Breast epithelium (tissue), 4 donors: ENCODE data around the gene UBL5. TPM values are rescaled to one million over a fixed set of nuclear protein-coding genes. Genes with fewer than 3 reads are reported as not detected.

Experiments
- DNase-seq, 2 donors: peaks; one replicate each; pipeline ENCODE4 v3.0.0-alpha.2; 2019; ENCODE audit warnings: low spot score in 2 of 2
- H3K27ac ChIP-seq, 2 donors: fragments of 200-600 bp; sonication (generic) in 1 of 2; one replicate each; pipeline ENCODE4 v1.5.1; 2016 to 2019; ENCODE audit warnings: mild to moderate bottlenecking in 1 of 2
- H3K27me3 ChIP-seq, 2 donors: fragments of 200-600 bp; sonication (generic) in 1 of 2; one replicate each; pipeline versions ENCODE4 v1.5.1 to v1.6.0; 2017 to 2019; ENCODE audit warnings: control low read depth in 1 of 2, mild to moderate bottlenecking in 1 of 2
- H3K36me3 ChIP-seq: fragments of 200-600 bp; one replicate; pipeline ENCODE4 v1.5.1; 2019
- H3K4me1 ChIP-seq, 2 donors: fragments of 200-600 bp; sonication (generic); one replicate each; pipeline ENCODE4 v1.5.1; 2016 to 2019; ENCODE audit warnings: control low read depth in 1 of 2
- H3K4me3 ChIP-seq, 3 donors: fragments of 200-600 bp; sonication (generic); 1 replicate in 2 of 3; 2 replicates in 1 of 3; pipeline ENCODE4 v1.5.1; 2016 to 2019; ENCODE audit warnings: mild to moderate bottlenecking in 3 of 3, moderate library complexity in 2 of 3
- H3K9me3 ChIP-seq, 2 donors: fragments of 200-600 bp; sonication (generic) in 1 of 2; one replicate each; pipeline ENCODE4 v1.5.1; 2016 to 2019; ENCODE audit warnings: control low read depth in 1 of 2
- POLR2A ChIP-seq: fragments of 450-650 bp; IDR thresholded peaks from one replicate; pipeline ENCODE4 v1.6.1; 2016; ENCODE audit warnings: antibody characterized with exemption, mild to moderate bottlenecking, moderate library complexity
- POLR2AphosphoS5 ChIP-seq, 3 donors: sonication (generic); formaldehyde crosslinking; IDR thresholded peaks; one replicate each; pipeline ENCODE4 v1.6.1; 2017; ENCODE audit warnings: antibody characterized with exemption in 3 of 3
- intact Hi-C: fragments of 100-400 bp; cut with DNase I; formaldehyde crosslinking; loops from one replicate; pipeline ENCODE4 v1.15.1; 2023; ENCODE audit warnings: low total_unique reads
- total RNA-seq, 3 donors: library from RNA; depleted of rRNA; stranded (reverse); fragments of >200 nt; gene quantifications; one replicate each; pipeline ENCODE4 v1.1.0, GENCODE V29; 2016
- TF ChIP-seq, protein P1 (sequence below), 3 donors: fragments of 450-650 bp; IDR thresholded peaks; one replicate each; pipeline ENCODE4 v1.5.1; 2016 to 2017; ENCODE audit warnings: antibody characterized with exemption in 3 of 3, mild to moderate bottlenecking in 3 of 3, moderate library complexity in 3 of 3

Gene UBL5
- total RNA-seq, 3 donors from 2014 or later: 381 to 489 (median 475) TPM

DNA sequence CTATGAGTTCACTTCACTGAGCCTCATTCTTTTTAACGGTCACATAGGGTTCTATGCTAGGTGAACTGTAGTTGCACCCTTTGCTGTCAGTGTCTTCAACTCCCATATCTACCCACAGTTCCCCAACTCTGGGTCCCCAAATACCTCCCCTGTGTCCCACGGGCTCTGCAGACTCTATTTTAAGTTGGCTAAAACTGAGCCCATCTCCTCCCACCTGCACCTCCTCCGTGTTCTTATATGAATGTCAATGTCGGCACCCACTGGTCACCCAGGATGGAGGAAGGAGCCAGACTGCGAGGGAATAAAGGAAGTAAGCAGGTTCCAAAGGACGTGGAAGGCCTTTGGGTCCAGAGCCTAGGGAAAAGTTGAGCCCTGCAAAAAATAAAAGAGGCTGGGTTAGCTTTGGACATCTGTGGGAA lies 6.6 kb downstream of the UBL5 start:
- H3K36me3 ChIP-seq: no peaks in the 10 kb centered on the region
- no peak for DNase-seq
- TF ChIP-seq POLR2AphosphoS5 (IDR thresholded peaks at IDR 0.05): no peak
- TF ChIP-seq POLR2A: no peak
- TF ChIP-seq, protein P1, sequence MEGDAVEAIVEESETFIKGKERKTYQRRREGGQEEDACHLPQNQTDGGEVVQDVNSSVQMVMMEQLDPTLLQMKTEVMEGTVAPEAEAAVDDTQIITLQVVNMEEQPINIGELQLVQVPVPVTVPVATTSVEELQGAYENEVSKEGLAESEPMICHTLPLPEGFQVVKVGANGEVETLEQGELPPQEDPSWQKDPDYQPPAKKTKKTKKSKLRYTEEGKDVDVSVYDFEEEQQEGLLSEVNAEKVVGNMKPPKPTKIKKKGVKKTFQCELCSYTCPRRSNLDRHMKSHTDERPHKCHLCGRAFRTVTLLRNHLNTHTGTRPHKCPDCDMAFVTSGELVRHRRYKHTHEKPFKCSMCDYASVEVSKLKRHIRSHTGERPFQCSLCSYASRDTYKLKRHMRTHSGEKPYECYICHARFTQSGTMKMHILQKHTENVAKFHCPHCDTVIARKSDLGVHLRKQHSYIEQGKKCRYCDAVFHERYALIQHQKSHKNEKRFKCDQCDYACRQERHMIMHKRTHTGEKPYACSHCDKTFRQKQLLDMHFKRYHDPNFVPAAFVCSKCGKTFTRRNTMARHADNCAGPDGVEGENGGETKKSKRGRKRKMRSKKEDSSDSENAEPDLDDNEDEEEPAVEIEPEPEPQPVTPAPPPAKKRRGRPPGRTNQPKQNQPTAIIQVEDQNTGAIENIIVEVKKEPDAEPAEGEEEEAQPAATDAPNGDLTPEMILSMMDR (IDR thresholded peaks at IDR 0.05): no peak
- H3K9me3 ChIP-seq: no peaks in the 10 kb centered on the region
- peak overlapping the region in 1 of 2 donors; percentile 60 for H3K27ac ChIP-seq
- peaks cover 8% of the 10 kb centered on the region in 2 donors for H3K4me1 ChIP-seq
- H3K4me3 ChIP-seq: peak overlapping the region; percentile 91 to 98 (median 92)
- intact Hi-C loops: no loop called here
- no peaks in the 10 kb centered on the region for H3K27me3 ChIP-seq

DNA sequence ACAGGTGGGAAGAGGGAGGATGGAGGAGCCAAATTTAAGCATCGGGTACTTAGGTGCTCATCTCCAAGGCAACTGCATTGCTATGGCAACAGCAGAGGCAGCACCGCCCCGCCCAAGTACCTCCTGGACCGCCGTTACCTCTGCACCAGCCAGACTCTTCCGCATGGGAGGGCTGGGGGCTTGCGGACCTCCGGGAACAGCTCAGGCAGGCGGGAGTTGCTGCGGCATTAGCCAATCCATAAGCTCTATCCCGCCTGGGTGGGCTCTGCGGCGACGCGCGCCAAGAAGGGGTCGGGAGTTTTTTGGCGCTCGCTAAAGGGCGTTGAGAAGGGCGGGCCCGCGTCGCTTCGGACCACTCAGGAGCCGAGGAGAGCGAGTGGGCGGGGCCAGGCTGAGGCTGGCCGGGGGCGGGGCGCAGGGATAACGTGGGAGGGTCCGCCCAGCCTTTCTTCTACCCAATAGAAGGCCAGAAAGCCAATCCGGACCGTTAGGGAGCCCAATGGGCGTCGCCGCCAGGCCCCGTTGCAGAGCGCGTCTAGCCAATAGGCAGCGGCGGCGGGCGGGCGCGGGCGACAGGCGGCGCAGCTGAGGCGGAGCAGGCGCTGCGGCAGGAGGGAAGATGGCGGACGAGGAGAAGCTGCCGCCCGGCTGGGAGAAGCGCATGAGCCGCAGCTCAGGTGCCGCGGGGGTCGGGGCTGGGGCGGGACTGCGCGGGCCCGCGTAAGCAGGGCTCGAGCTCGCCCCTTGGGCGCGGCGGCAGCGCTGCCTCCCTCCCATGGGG lies 7.2 kb downstream of the UBL5 start, which contains the start of gene PIN1:
TSS of gene PIN1 (plus strand) at position 593 of the 781 bp plus-strand sequence. CDS start at position 620, 27 bp downstream.
- Histone ChIP-seq H3K27ac (peak within 1 kb of the TSS; percentile 64 to 74), H3K4me3 (peak within 1 kb of the TSS; percentile 91 to 98 (median 92)), H3K9me3 (no peaks in the 10 kb centered on the region), H3K27me3 (no peaks in the 10 kb centered on the region), H3K36me3 (no peaks in the 10 kb centered on the region), H3K4me1 (peaks cover 8% of the 10 kb centered on the region in 2 donors)
- intact Hi-C loops: no loop called here
- TF ChIP-seq, protein P1 (IDR thresholded peaks at IDR 0.05): peak in 2 of 3 donors; percentile 25 to 30
- peak in 2 of 3 donors; percentile 10 to 41 for TF ChIP-seq POLR2AphosphoS5 (IDR thresholded peaks at IDR 0.05)
- no peak for TF ChIP-seq POLR2A
- DNase-seq: peak; percentile 99

DNA sequence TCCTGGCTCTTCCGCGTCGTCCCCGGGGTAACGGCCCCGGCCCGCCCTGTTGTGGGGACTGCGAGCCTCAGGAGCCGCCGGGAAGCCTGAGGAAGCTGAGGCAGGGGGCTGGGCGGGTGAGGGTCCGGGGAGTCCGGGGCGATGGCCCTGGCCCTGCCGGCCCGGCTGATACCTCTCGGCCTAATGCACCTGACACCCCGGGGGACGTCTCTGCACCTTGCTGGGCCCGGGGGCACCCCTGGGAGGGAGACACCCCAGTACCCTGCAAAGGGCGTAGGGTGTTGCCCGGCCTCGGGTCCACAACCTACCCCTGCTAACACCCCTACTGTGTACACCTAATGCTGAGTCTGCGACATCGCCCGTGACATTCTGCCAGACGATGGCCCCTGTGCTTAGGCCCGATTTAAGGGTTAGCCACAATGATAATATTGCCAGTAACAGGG lies 7.8 kb downstream of the UBL5 start:
- peak overlapping the region; percentile 64 to 74 for H3K27ac ChIP-seq
- no peaks in the 10 kb centered on the region for H3K27me3 ChIP-seq
- TF ChIP-seq, protein P1 (IDR thresholded peaks at IDR 0.05): no peak
- TF ChIP-seq POLR2A (no peak), POLR2AphosphoS5 (IDR thresholded peaks at IDR 0.05) (no peak)
- H3K9me3 ChIP-seq: no peaks in the 10 kb centered on the region
- peak overlapping the region; percentile 91 to 98 (median 92) for H3K4me3 ChIP-seq
- no peaks in the 10 kb centered on the region for H3K36me3 ChIP-seq
- peaks cover 8% of the 10 kb centered on the region in 2 donors for H3K4me1 ChIP-seq
- DNase-seq: no peak
- intact Hi-C loops: no loop called here

DNA sequence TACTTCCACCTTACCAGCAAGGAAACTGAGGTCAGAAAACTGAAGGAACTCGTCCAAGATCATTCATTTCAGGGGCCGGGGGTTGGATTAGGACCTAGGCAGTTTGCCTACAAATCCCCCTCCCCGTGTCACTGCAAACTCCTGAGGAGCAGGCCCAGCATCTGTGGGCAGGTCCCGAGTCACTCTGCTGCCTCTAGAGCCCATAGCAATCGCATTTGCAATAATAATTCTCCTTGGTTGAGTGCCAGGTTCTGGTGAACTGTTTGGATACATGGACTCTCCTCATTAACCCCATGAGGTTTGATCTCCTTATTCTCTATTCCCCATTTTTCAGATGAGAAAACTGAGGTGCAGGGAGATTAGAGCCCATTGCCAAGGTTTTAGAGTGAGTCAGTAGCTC lies 8.3 kb downstream of the UBL5 start:
- no peak overlapping the region for H3K27ac ChIP-seq
- intact Hi-C loops: no loop called here
- TF ChIP-seq, protein P1 (IDR thresholded peaks at IDR 0.05): no peak
- TF ChIP-seq POLR2A (no peak), POLR2AphosphoS5 (IDR thresholded peaks at IDR 0.05) (no peak)
- no peak for DNase-seq
- H3K4me3 ChIP-seq: peak overlapping the region; percentile 91 to 98 (median 92)
- H3K9me3 ChIP-seq: no peaks in the 10 kb centered on the region
- H3K36me3 ChIP-seq: no peaks in the 10 kb centered on the region
- H3K27me3 ChIP-seq: no peaks in the 10 kb centered on the region
- peaks cover 8% of the 10 kb centered on the region in 2 donors for H3K4me1 ChIP-seq

DNA sequence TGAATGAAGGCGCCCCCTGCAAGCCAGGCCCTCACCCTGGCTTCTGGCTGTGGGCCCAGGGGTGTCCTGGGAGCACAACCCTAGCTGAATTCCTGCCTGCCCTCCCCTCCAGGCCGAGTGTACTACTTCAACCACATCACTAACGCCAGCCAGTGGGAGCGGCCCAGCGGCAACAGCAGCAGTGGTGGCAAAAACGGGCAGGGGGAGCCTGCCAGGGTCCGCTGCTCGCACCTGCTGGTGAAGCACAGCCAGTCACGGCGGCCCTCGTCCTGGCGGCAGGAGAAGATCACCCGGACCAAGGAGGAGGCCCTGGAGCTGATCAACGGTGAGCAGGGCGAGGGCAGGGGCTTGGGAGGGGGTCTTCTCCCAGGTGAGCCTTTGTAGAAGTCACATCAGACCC lies 10.6 kb downstream of the UBL5 start:
- Histone ChIP-seq H3K27me3 (no peaks in the 10 kb centered on the region), H3K27ac (no peak overlapping the region), H3K36me3 (no peaks in the 10 kb centered on the region), H3K4me3 (no peak overlapping the region), H3K4me1 (peaks cover 8% of the 10 kb centered on the region in 2 donors), H3K9me3 (no peaks in the 10 kb centered on the region)
- intact Hi-C loops: no loop called here
- no peak for DNase-seq
- TF ChIP-seq POLR2A (no peak), POLR2AphosphoS5 (IDR thresholded peaks at IDR 0.05) (no peak)
- TF ChIP-seq, protein P1 (IDR thresholded peaks at IDR 0.05): no peak
